Suprapubic skin (tissue), 4 donors: ENCODE results near the gene MCM9. TPM values are rescaled to one million over a fixed set of nuclear protein-coding genes. Genes with fewer than 3 reads are reported as not detected.

Experiments
- DNase-seq, 2 donors: peaks; one replicate each; pipeline ENCODE4 v3.0.0-alpha.2; 2019; ENCODE audit warnings: low spot score in 2 of 2
- H3K27ac ChIP-seq: fragments of 200-600 bp; sonication (generic); one replicate; pipeline ENCODE4 v1.5.1; 2019
- H3K27me3 ChIP-seq: fragments of 200-600 bp; sonication (generic); one replicate; pipeline ENCODE4 v1.5.1; 2019
- H3K36me3 ChIP-seq: fragments of 200-600 bp; sonication (generic); one replicate; pipeline ENCODE4 v1.5.1; 2019
- H3K4me1 ChIP-seq: fragments of 200-600 bp; sonication (generic); one replicate; pipeline ENCODE4 v1.5.1; 2019
- H3K4me3 ChIP-seq: fragments of 200-600 bp; sonication (generic); one replicate; pipeline ENCODE4 v1.5.1; 2019; ENCODE audit warnings: mild to moderate bottlenecking
- H3K9me3 ChIP-seq: fragments of 200-600 bp; sonication (generic); one replicate; pipeline ENCODE4 v1.5.1; 2019
- EP300 ChIP-seq: sonication (generic); formaldehyde crosslinking; IDR thresholded peaks from one replicate; pipeline ENCODE4 v1.6.1; 2017; ENCODE audit warnings: antibody characterized with exemption
- POLR2A ChIP-seq, 2 donors: fragments of 450-650 bp; IDR thresholded peaks; one replicate each; pipeline ENCODE4 v1.6.1; 2017; ENCODE audit warnings: antibody characterized with exemption in 2 of 2, mild to moderate bottlenecking in 2 of 2, moderate library complexity in 2 of 2
- POLR2AphosphoS5 ChIP-seq, 3 donors: sonication (generic); formaldehyde crosslinking; IDR thresholded peaks; one replicate each; pipeline ENCODE4 v1.6.1; 2017; ENCODE audit warnings: antibody characterized with exemption in 3 of 3
- WGBS: methylation state at CpG from one replicate; pipeline ENCODE4 v1.1.5; 2018; 5-methylcytosine and 5-hydroxymethylcytosine counted together
- total RNA-seq, 4 donors: library from RNA; depleted of rRNA; stranded (reverse); fragments of >200 nt; gene quantifications; one replicate each; pipeline ENCODE4 v1.1.0, GENCODE V29; 2016
- TF ChIP-seq, protein P1 (sequence below), 2 donors: fragments of 200-600 bp in 1 of 2; fragments of 450-650 bp in 1 of 2; sonication (generic) in 1 of 2; IDR thresholded peaks; one replicate each; pipeline ENCODE4 v1.5.1; 2016 to 2019; ENCODE audit warnings: antibody characterized with exemption in 2 of 2, mild to moderate bottlenecking in 1 of 2, moderate library complexity in 1 of 2

Gene MCM9
- total RNA-seq, 4 donors from 2014 or later: 19.2 to 37.2 (median 26.8) TPM

GRCh38 chr6:118895859-118896258 lies 39.1 kb downstream of the MCM9 start:
- Histone ChIP-seq H3K4me3 (peak overlapping the region; percentile 64), H3K36me3 (peaks cover 6% of the 10 kb centered on the region), H3K9me3 (no peaks in the 10 kb centered on the region), H3K27me3 (no peaks in the 10 kb centered on the region), H3K4me1 (peaks cover 48% of the 10 kb centered on the region), H3K27ac (peak overlapping the region; percentile 96)
- TF ChIP-seq POLR2A (IDR thresholded peaks at IDR 0.05) (no peak), EP300 (no peak), POLR2AphosphoS5 (IDR thresholded peaks at IDR 0.05) (no peak)
- TF ChIP-seq, protein P1, sequence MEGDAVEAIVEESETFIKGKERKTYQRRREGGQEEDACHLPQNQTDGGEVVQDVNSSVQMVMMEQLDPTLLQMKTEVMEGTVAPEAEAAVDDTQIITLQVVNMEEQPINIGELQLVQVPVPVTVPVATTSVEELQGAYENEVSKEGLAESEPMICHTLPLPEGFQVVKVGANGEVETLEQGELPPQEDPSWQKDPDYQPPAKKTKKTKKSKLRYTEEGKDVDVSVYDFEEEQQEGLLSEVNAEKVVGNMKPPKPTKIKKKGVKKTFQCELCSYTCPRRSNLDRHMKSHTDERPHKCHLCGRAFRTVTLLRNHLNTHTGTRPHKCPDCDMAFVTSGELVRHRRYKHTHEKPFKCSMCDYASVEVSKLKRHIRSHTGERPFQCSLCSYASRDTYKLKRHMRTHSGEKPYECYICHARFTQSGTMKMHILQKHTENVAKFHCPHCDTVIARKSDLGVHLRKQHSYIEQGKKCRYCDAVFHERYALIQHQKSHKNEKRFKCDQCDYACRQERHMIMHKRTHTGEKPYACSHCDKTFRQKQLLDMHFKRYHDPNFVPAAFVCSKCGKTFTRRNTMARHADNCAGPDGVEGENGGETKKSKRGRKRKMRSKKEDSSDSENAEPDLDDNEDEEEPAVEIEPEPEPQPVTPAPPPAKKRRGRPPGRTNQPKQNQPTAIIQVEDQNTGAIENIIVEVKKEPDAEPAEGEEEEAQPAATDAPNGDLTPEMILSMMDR (IDR thresholded peaks at IDR 0.05): no peak
- no peak for DNase-seq
- WGBS: 58% methylated on average over 2 of the region's 2 CpGs

- 0% methylated on average over 6 of the region's 11 CpGs for WGBS
- Histone ChIP-seq H3K4me1 (peaks cover 46% of the 10 kb centered on the region), H3K27me3 (no peaks in the 10 kb centered on the region)
These were observed 39.7 kb downstream of the MCM9 start for GRCh38 chr6:118895261-118895560.

DNA sequence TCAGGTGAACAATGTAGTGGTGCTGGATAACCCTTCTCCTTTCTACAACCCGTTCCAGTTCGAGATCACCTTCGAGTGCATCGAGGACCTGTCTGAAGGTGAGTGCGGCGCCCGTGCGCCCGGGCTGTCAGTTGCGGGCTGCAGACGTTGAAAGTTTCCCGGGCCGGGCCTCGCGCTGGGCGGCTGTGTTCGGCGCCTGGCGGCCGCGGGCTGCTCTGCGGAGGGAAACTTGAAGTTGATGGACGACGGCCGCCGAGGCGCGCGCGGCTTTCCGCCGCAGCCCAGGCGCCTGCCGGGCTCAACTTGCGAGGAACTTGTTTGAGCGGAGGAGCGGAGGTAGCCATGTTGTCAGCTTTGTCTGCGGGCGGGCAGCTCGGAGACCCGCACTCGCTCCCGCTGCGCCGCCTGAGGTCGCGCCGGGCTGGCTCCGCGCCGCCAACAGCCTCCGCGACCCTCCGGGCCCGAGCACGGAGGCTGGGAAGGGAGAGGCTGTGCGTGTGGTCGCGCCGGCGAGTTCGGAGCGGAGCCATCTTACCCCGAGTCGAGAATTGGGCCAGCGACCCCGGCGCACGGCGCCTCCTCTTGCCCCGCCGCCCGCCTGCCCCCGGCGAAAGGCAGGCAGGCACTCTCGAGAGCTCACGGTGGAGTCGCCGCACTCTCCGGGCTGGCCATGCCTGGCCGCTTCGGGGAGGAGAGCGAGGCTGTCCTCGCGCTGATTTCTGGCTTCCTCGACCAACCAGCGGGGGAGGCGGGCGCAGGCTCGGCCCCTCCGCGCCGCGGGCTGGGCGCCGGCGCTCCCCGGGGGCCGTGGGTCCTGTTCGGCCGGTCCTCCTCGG lies 40.3 kb downstream of the MCM9 start:
- H3K4me1 ChIP-seq: peaks cover 44% of the 10 kb centered on the region
- H3K9me3 ChIP-seq: no peaks in the 10 kb centered on the region
- TF ChIP-seq EP300: no peak
- TF ChIP-seq, protein P1 (IDR thresholded peaks at IDR 0.05): peak in 1 of 2 donors; percentile 11
- TF ChIP-seq POLR2A (IDR thresholded peaks at IDR 0.05): no peak
- DNase-seq: peak; percentile 76 to 80
- WGBS: 0% methylated on average over 10 of the region's 102 CpGs
- peak overlapping the region; percentile 96 for H3K27ac ChIP-seq
- no peaks in the 10 kb centered on the region for H3K27me3 ChIP-seq
- peak overlapping the region; percentile 64 for H3K4me3 ChIP-seq
- peaks cover 5% of the 10 kb centered on the region for H3K36me3 ChIP-seq

More at GRCh38 chr6:118895261-118895560, 39.7 kb downstream of the MCM9 start:
- Histone ChIP-seq H3K9me3 (no peaks in the 10 kb centered on the region), H3K27ac (peak overlapping the region; percentile 96), H3K36me3 (peaks cover 6% of the 10 kb centered on the region), H3K4me3 (peak overlapping the region; percentile 64)
- TF ChIP-seq POLR2AphosphoS5 (IDR thresholded peaks at IDR 0.05) (no peak), EP300 (no peak), POLR2A (IDR thresholded peaks at IDR 0.05) (no peak)
- TF ChIP-seq, protein P1 (IDR thresholded peaks at IDR 0.05): no peak
- no peak for DNase-seq

GRCh38 chr6:118893807-118894424 lies 41.0 kb downstream of the MCM9 start, which contains the start of gene ASF1A:
ASF1A (plus strand) TSS chr6:118894152; CDS start chr6:118894414, 262 bp downstream.
- peak; percentile 44 to 52 for TF ChIP-seq POLR2A (IDR thresholded peaks at IDR 0.05)
- TF ChIP-seq EP300: no peak
- TF ChIP-seq, protein P1 (IDR thresholded peaks at IDR 0.05): peak; percentile 41 to 51
- TF ChIP-seq POLR2AphosphoS5 (IDR thresholded peaks at IDR 0.05): peak in 2 of 3 donors; percentile 10 to 69
- WGBS: 0% methylated on average over 51 of the region's 51 CpGs
- H3K4me1 ChIP-seq: peaks cover 38% of the 10 kb centered on the region

More at GRCh38 chr6:118893807-118894424, 41.0 kb downstream of the MCM9 start, which contains the start of gene ASF1A:
- peak within 1 kb of the TSS; percentile 64 for H3K4me3 ChIP-seq
- peak; percentile 97 for DNase-seq
- H3K9me3 ChIP-seq: no peaks in the 10 kb centered on the region
- no peaks in the 10 kb centered on the region for H3K36me3 ChIP-seq
- no peaks in the 10 kb centered on the region for H3K27me3 ChIP-seq
- peak within 1 kb of the TSS; percentile 96 for H3K27ac ChIP-seq
